ENCODE data around the gene PRUNE1. TPM values are rescaled to one million over a fixed set of nuclear protein-coding genes. Genes with fewer than 3 reads are reported as not detected.

PRUNE1 gene
- total and polyA plus RNA-seq, 4 donors: 10.5 to 16.8 (median 14.8) TPM

DNA sequence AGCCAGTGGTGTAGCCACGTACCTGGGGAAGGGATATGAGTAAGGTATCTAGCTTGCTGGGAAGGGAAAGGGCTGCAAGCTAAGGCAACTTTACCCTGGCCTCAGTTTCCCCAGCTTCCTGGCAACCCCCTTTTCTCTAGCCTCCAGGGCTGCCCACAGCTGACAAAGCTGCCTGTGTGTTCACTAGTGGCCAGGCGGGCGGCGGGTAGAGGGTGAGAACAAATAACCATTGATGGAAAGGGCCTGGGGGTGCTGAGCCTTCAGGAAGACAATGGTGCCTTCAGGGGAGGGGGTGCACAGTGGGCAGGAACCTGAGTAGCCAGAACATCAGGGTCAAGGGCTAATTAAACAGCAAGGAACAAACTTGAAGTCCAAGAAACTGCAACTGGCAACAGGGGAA, 39.8 kb upstream of the PRUNE1 start:
- Histone ChIP-seq H3K4me3 (ENCODE audit: low read length in 2 of 2) (no peak overlapping the region), H3K36me3 (ENCODE audit: control insufficient read depth in 1 of 2, insufficient read depth in 2 of 2, low read length in 1 of 2) (peaks cover 7 to 23% of the 10 kb centered on the region in 2 donors), H3K27ac (ENCODE audit: low read depth in 1 of 2, low read length in 2 of 2) (no peak overlapping the region), H3K27me3 (ENCODE audit: control insufficient read depth in 1 of 2, insufficient read depth in 2 of 2, low read length in 1 of 2) (no peaks in the 10 kb centered on the region), H3K4me1 (ENCODE audit: control insufficient read depth in 1 of 2, insufficient read depth in 2 of 2, low read length in 2 of 2) (no peaks in the 10 kb centered on the region), H3K9me3 (ENCODE audit: control insufficient read depth, low read length) (no peaks in the 10 kb centered on the region)
- intact Hi-C loops (cut with DNase I): no loop called here
- ATAC-seq (ENCODE audit: low FRiP score) (no peak), DNase-seq (peak; percentile 30 to 67)
- WGBS, 2 donors: 87 to 95% methylated on average over 4 of the region's 4 CpGs

DNA sequence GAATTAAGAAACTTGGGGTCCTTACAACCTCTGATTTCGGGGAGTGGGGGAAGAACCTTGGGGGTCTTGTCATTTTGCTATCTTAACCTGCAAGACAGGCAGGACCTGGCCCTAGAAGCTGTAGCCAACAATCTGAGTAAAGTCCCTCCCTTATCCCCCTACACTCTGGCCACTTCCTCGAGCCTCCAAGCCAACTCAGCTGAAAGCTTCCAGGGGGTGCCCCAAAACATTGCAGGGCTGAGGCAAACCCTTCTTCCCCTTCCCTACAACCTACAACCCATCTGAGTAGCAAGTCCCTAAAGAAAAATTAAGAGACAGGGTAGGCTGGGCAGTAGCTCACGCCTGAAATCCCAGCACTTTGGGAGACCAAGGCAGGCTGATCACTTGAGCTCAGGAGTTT, 38.6 kb upstream of the PRUNE1 start:
- H3K4me1 ChIP-seq (ENCODE audit: control insufficient read depth in 1 of 2, insufficient read depth in 2 of 2, low read length in 2 of 2): no peaks in the 10 kb centered on the region
- H3K27ac ChIP-seq (ENCODE audit: low read depth in 1 of 2, low read length in 2 of 2): no peak overlapping the region
- H3K36me3 ChIP-seq (ENCODE audit: control insufficient read depth in 1 of 2, insufficient read depth in 2 of 2, low read length in 1 of 2): peaks cover 7 to 16% of the 10 kb centered on the region in 2 donors
- intact Hi-C loops (cut with DNase I): loop anchor here in 1 of 2 donors (5.0 to 10.0 kb wide), 2 partner anchors 38 to 405 kb away; partner anchors contain the start of genes MINDY1 and PRUNE1
- no peak overlapping the region for H3K4me3 ChIP-seq (ENCODE audit: low read length in 2 of 2)
- peak; percentile 8 to 31 for DNase-seq
- 75% methylated on average over 3 of the region's 3 CpGs for WGBS, 2 donors
- H3K27me3 ChIP-seq (ENCODE audit: control insufficient read depth in 1 of 2, insufficient read depth in 2 of 2, low read length in 1 of 2): no peaks in the 10 kb centered on the region
- no peaks in the 10 kb centered on the region for H3K9me3 ChIP-seq (ENCODE audit: control insufficient read depth, low read length)
- no peak for ATAC-seq (ENCODE audit: low FRiP score)

DNA sequence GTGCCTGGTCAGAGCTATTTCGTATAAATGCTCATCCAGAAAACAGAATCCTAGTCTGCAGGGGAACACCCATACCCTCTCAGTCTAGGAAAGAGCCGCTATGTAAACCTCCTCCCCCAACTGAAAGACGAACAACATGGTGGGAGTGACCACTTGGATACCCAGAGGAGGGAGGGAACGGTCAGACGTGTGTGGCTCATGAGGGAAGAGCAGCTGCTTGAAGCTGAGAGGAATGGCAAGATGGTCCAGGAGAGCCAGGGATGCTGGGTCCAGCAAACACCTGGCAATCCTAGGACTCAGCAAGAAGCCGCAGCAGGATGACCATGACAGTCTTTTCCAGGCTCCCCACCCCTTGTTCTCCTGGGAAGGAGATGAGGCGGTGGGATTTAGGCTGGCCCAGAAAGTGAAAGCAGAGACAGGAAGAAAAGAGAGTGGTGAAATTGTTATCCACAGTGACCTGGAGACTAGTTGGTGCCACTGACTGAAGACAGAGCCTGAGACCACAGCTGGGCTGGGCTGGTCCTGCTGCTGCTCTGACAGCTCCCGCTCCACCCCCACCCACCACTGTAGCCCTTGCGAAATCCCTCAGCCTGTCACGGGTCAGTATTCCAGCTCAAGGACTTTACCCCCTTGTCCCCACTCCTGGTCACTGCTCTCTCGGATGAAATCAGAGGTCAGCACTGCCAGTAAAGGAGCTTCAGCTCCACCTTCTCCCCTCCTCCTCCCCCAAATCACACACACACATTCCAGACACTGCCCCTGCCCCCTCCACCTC, 37.3 kb upstream of the PRUNE1 start:
- Histone ChIP-seq H3K27me3 (ENCODE audit: control insufficient read depth in 1 of 2, insufficient read depth in 2 of 2, low read length in 1 of 2) (no peaks in the 10 kb centered on the region), H3K36me3 (ENCODE audit: control insufficient read depth in 1 of 2, insufficient read depth in 2 of 2, low read length in 1 of 2) (peaks cover 7 to 10% of the 10 kb centered on the region in 2 donors), H3K9me3 (ENCODE audit: control insufficient read depth, low read length) (no peaks in the 10 kb centered on the region), H3K27ac (ENCODE audit: low read depth in 1 of 2, low read length in 2 of 2) (peak overlapping the region in 1 of 2 donors; percentile 59), H3K4me1 (ENCODE audit: control insufficient read depth in 1 of 2, insufficient read depth in 2 of 2, low read length in 2 of 2) (no peaks in the 10 kb centered on the region), H3K4me3 (ENCODE audit: low read length in 2 of 2) (no peak overlapping the region)
- ATAC-seq (ENCODE audit: low FRiP score) (peak; percentile 71), DNase-seq (peak; percentile 86 to 88)
- WGBS, 2 donors: 35 to 36% methylated on average over 11 of the region's 11 CpGs
- intact Hi-C loops (cut with DNase I): loop anchor here in 1 of 2 donors (5.0 to 10.0 kb wide), 2 partner anchors 36 to 406 kb away; partner anchors contain the start of genes MINDY1 and PRUNE1

DNA sequence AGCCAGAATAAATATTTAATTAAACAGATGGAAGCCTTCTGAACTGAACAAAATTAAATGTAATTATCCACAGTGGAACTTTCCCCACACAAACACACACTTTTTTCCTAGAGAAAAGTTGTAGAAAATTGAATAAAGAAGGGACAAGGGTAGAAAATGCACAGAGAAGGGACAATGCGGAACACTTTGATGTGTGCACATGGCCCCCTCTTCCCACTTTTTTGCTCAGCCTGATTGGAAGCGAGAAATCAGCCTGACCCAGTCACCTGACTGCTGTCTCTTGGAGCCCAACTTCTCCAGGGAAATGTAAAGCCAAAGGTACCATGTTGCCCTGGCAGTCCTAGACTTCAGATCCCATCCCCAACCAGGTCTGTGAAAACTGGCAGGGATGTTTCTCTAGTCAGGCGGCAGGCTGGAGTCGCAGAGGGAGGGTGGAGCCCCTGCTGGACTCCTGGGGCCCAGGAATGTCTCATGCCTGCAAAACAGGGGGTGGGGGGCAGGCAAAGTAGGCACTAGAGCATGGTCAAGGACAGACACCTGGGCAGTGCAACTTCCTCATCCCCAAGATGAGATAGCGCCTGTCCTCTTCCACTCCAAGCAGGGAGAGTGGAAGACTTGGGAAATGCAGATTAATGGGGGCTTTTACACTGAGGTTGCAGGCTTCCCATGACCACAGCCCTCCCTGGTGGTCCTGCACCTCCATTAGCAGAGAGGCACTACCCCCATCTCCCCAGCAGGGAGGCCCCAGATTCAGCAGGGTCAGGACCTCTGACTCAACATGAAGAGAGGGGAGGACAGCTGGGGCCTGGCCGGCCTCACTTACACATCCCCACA, 36.4 kb upstream of the PRUNE1 start:
- no peaks in the 10 kb centered on the region for H3K4me1 ChIP-seq (ENCODE audit: control insufficient read depth in 1 of 2, insufficient read depth in 2 of 2, low read length in 2 of 2)
- no peak overlapping the region for H3K4me3 ChIP-seq (ENCODE audit: low read length in 2 of 2)
- ATAC-seq (ENCODE audit: low FRiP score) (no peak), DNase-seq (peak in 1 of 2 donors; percentile 44)
- peaks cover under 1 to 5% of the 10 kb centered on the region in 2 donors for H3K36me3 ChIP-seq (ENCODE audit: control insufficient read depth in 1 of 2, insufficient read depth in 2 of 2, low read length in 1 of 2)
- H3K27ac ChIP-seq (ENCODE audit: low read depth in 1 of 2, low read length in 2 of 2): peak overlapping the region in 1 of 2 donors; percentile 61
- H3K27me3 ChIP-seq (ENCODE audit: control insufficient read depth in 1 of 2, insufficient read depth in 2 of 2, low read length in 1 of 2): no peaks in the 10 kb centered on the region
- no peaks in the 10 kb centered on the region for H3K9me3 ChIP-seq (ENCODE audit: control insufficient read depth, low read length)
- intact Hi-C loops (cut with DNase I): loop anchor here in 1 of 2 donors (5.0 to 10.0 kb wide), 2 partner anchors 36 to 407 kb away; partner anchors contain the start of genes MINDY1 and PRUNE1
- WGBS, 2 donors: 60 to 62% methylated on average over 6 of the region's 6 CpGs

DNA sequence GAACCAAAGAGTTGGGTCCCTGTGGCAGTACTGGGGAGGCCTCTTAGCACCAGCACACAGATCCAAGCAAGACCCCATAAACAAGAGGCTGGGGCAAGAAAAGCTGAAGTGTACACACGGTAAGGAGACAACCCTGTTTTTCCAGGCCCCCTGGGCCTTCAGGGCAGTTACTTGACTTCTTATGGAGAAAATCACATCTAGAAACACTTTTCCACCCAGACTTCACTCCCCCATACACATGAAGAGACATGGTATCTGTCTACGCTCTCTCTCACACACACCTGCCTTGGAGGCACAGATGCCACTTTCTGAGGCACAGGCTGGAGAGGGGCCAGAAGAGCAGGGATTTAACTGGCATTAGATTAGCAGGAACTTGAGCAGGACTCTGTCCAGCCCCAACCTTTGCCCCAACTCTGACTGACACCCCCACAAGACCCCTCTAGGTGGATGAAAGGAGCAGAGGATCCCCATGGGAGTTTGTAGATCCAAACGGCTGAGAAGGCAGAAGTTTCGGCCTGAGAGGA, 35.8 kb upstream of the PRUNE1 start:
- Histone ChIP-seq H3K4me3 (ENCODE audit: low read length in 2 of 2) (peak overlapping the region in 1 of 2 donors; percentile 74), H3K9me3 (ENCODE audit: control insufficient read depth, low read length) (no peaks in the 10 kb centered on the region), H3K36me3 (ENCODE audit: control insufficient read depth in 1 of 2, insufficient read depth in 2 of 2, low read length in 1 of 2) (peaks cover 0 to 3% of the 10 kb centered on the region in 2 donors), H3K27ac (ENCODE audit: low read depth in 1 of 2, low read length in 2 of 2) (peak overlapping the region in 1 of 2 donors; percentile 52), H3K4me1 (ENCODE audit: control insufficient read depth in 1 of 2, insufficient read depth in 2 of 2, low read length in 2 of 2) (no peaks in the 10 kb centered on the region), H3K27me3 (ENCODE audit: control insufficient read depth in 1 of 2, insufficient read depth in 2 of 2, low read length in 1 of 2) (no peaks in the 10 kb centered on the region)
- 47 to 52% methylated on average over 4 of the region's 4 CpGs for WGBS, 2 donors
- intact Hi-C loops (cut with DNase I): loop anchor here in 1 of 2 donors (5.0 to 10.0 kb wide), 2 partner anchors 35 to 408 kb away; partner anchors contain the start of genes MINDY1 and PRUNE1
- no peak for ATAC-seq (ENCODE audit: low FRiP score)
- peak in 1 of 2 donors; percentile 29 for DNase-seq

DNA sequence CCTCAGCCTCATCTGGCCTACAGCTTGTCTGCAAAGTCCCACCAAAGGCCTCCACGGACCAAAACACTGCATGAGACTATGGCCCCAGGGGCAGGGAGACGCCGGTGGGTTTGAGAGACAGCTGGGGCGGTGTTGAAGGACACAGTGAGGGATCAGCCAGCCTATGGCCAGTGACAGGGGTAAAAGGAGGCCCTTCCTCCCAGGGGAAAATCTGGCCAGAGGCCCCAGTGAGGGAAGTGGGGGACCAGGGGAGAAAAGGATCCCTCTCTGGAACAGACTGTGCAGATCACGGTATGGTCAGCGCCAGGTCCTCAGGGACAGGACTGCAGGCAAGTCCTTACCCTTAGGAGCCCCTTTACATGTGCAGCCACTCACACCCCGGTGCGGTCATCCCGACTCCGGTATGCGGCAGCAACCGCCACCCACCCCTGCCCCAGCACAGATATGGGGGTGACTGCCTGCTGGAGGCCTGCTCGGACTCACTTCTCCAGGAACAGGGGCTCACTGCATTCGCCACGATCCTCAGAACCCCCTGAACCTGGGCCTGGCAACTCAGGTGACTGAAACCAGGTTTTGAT, 34.9 kb upstream of the PRUNE1 start:
- Histone ChIP-seq H3K36me3 (ENCODE audit: control insufficient read depth in 1 of 2, insufficient read depth in 2 of 2, low read length in 1 of 2) (peaks cover 0 to 3% of the 10 kb centered on the region in 2 donors), H3K4me3 (ENCODE audit: low read length in 2 of 2) (peak overlapping the region; percentile 74 to 96), H3K9me3 (ENCODE audit: control insufficient read depth, low read length) (no peaks in the 10 kb centered on the region), H3K27ac (ENCODE audit: low read depth in 1 of 2, low read length in 2 of 2) (peak overlapping the region in 1 of 2 donors; percentile 52), H3K27me3 (ENCODE audit: control insufficient read depth in 1 of 2, insufficient read depth in 2 of 2, low read length in 1 of 2) (no peaks in the 10 kb centered on the region), H3K4me1 (ENCODE audit: control insufficient read depth in 1 of 2, insufficient read depth in 2 of 2, low read length in 2 of 2) (no peaks in the 10 kb centered on the region)
- WGBS, 2 donors: 4% methylated on average over 15 of the region's 15 CpGs
- peak in 1 of 2 donors; percentile 62 for DNase-seq
- no peak for ATAC-seq (ENCODE audit: low FRiP score)
- intact Hi-C loops (cut with DNase I): loop anchor here in 1 of 2 donors (5.0 to 10.0 kb wide), 2 partner anchors 34 to 409 kb away; partner anchors contain the start of genes MINDY1 and PRUNE1

DNA sequence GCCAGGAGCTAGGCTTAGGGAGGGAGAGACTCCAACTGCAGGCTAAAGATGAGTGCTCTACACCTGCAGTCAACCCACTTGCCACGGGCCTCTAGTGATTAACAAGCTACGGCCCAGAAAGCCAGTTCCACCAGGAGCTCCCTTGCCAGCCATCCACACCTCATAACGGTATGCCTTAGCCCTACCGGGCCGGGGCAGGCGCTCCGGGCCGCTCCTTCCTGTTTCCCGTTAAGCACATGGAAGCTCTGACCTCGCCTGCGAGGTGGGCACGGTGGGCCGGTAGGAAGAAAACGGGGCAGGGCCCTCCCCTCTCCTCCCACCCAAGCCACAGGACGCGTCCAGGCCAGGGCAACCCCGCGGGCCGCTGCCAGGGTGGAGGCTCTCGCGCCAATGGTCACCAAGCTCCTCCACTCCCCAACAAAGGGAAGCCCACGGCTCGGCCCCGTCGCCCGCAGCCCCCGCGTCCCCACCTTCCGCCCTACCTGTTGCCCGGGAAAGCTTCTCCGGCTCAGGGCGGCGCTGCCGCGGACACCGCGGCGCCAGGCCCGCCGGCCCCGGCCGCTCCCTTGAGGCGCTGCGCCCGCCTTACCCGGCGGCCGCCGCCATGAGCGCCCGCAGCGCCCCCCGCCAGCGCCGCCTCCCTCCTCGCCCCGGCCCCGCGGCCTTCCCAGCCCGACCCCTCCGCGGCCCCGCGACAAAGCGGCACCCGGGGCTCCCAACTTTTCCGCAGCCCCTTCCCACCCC, 34.2 kb upstream of the PRUNE1 start:
- H3K27me3 ChIP-seq (ENCODE audit: control insufficient read depth in 1 of 2, insufficient read depth in 2 of 2, low read length in 1 of 2): no peaks in the 10 kb centered on the region
- no peaks in the 10 kb centered on the region for H3K4me1 ChIP-seq (ENCODE audit: control insufficient read depth in 1 of 2, insufficient read depth in 2 of 2, low read length in 2 of 2)
- intact Hi-C loops (cut with DNase I): loop anchor here in 1 of 2 donors (5.0 to 10.0 kb wide), 2 partner anchors 33 to 409 kb away; partner anchors contain the start of genes MINDY1 and PRUNE1
- peak overlapping the region; percentile 74 to 96 for H3K4me3 ChIP-seq (ENCODE audit: low read length in 2 of 2)
- H3K36me3 ChIP-seq (ENCODE audit: control insufficient read depth in 1 of 2, insufficient read depth in 2 of 2, low read length in 1 of 2): no peaks in the 10 kb centered on the region
- H3K27ac ChIP-seq (ENCODE audit: low read depth in 1 of 2, low read length in 2 of 2): peak overlapping the region; percentile 52 to 91
- 0 to 1% methylated on average over 32 to 67 of the region's 67 CpGs for WGBS, 2 donors
- ATAC-seq (ENCODE audit: low FRiP score) (peak; percentile 10), DNase-seq (peak; percentile 68 to 85)
- no peaks in the 10 kb centered on the region for H3K9me3 ChIP-seq (ENCODE audit: control insufficient read depth, low read length)
